Esophagus squamous epithelium (tissue), 4 donors: ENCODE data around the gene MATN3.

ENCODE experiments used
- POLR2A ChIP-seq, 4 donors: fragments of 450-650 bp; IDR thresholded peaks; one replicate each; pipeline ENCODE4 v1.6.1; 2017; ENCODE audit warnings: antibody characterized with exemption in 4 of 4, mild to moderate bottlenecking in 4 of 4, moderate library complexity in 3 of 4
- TF ChIP-seq, protein P1 (sequence below), 6 experiments: fragments of 450-650 bp in 4 of 6; fragments of 200-600 bp in 2 of 6; sonication (generic) in 2 of 6; IDR thresholded peaks; one replicate each; pipeline ENCODE4 v1.5.1; 2016 to 2019; ENCODE audit warnings: antibody characterized with exemption in 6 of 6, mild to moderate bottlenecking in 4 of 6, moderate library complexity in 4 of 6

DNA sequence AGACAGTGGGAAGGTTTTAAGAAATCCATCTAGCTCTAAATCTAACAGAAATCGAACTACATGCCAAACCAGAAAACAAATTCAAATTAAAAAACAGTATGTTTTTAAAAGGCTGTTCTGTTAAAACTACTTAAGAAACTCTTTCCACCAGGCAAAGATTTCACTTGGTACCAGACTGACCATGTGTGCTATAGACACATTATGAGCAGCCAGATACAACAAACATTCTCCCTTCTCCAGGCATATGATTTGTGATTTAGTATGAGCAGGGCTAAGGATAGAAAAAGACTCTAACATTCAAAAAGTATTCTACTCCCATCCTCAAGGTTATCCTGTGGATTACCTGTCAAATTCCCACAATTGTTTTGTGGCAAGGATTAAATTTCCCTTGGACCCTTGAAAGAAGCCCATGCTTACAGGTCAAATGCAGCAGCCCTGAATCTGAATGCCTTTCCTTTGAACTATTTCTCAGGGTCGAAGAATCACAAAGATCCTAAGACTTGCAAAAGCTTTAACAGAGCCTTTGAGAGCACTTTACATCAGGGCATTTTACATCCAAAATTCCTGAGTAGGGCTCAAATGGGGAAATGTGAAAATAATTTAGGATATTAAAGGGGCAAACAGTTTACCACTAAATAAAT, 68.1 kb downstream of the MATN3 start:
- TF ChIP-seq, protein P1, sequence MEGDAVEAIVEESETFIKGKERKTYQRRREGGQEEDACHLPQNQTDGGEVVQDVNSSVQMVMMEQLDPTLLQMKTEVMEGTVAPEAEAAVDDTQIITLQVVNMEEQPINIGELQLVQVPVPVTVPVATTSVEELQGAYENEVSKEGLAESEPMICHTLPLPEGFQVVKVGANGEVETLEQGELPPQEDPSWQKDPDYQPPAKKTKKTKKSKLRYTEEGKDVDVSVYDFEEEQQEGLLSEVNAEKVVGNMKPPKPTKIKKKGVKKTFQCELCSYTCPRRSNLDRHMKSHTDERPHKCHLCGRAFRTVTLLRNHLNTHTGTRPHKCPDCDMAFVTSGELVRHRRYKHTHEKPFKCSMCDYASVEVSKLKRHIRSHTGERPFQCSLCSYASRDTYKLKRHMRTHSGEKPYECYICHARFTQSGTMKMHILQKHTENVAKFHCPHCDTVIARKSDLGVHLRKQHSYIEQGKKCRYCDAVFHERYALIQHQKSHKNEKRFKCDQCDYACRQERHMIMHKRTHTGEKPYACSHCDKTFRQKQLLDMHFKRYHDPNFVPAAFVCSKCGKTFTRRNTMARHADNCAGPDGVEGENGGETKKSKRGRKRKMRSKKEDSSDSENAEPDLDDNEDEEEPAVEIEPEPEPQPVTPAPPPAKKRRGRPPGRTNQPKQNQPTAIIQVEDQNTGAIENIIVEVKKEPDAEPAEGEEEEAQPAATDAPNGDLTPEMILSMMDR (IDR thresholded peaks at IDR 0.05), result no peak
- no peak for TF ChIP-seq POLR2A (IDR thresholded peaks at IDR 0.05)
